HEK293 (cell line): ENCODE measurements around the gene TRIP4.

ENCODE experiments used
- GLIS1 ChIP-seq: fragments of 450-650 bp; formaldehyde crosslinking; IDR thresholded peaks from 2 replicates; pipeline ENCODE4 v1.5.1; 2016; ENCODE audit warnings: missing biosample characterization, missing genetic modification characterization
- HIC1 ChIP-seq: fragments of 450-650 bp; formaldehyde crosslinking; IDR thresholded peaks from 2 replicates; pipeline ENCODE4 v1.5.1; 2016; ENCODE audit warnings: missing biosample characterization, missing genetic modification characterization
- KLF16 ChIP-seq: fragments of 450-650 bp; formaldehyde crosslinking; IDR thresholded peaks from 2 replicates; pipeline ENCODE4 v1.5.1; 2017; ENCODE audit warnings: missing biosample characterization, missing genetic modification characterization
- SETDB1 ChIP-seq: IDR thresholded peaks from one replicate; pipeline ENCODE4 v1.6.1; 2017; ENCODE audit warnings: mild to moderate bottlenecking, low read length, moderate library complexity, mixed read lengths; ENCODE audit not compliant: insufficient read length
- TSHZ1 ChIP-seq: fragments of 450-650 bp; formaldehyde crosslinking; IDR thresholded peaks from 2 replicates; pipeline ENCODE4 v1.5.1; 2016; ENCODE audit warnings: missing biosample characterization, missing genetic modification characterization, borderline replicate concordance
- ZBTB17 ChIP-seq: fragments of 450-650 bp; formaldehyde crosslinking; IDR thresholded peaks from 2 replicates; pipeline ENCODE4 v1.5.1; 2016; ENCODE audit warnings: missing biosample characterization, missing genetic modification characterization
- ZEB2 ChIP-seq: fragments of 450-650 bp; formaldehyde crosslinking; IDR thresholded peaks from 2 replicates; pipeline ENCODE4 v1.5.1; 2016; ENCODE audit warnings: missing biosample characterization, missing genetic modification characterization
- ZNF16 ChIP-seq: fragments of 450-650 bp; formaldehyde crosslinking; IDR thresholded peaks from 2 replicates; pipeline ENCODE4 v1.5.1; 2016; ENCODE audit warnings: low read depth, missing biosample characterization, missing genetic modification characterization
- ZNF169 ChIP-seq: fragments of 450-650 bp; formaldehyde crosslinking; IDR thresholded peaks from 2 replicates; pipeline ENCODE4 v1.5.1; 2016; ENCODE audit warnings: missing biosample characterization, missing genetic modification characterization
- ZNF19 ChIP-seq: fragments of 450-650 bp; formaldehyde crosslinking; IDR thresholded peaks from 2 replicates; pipeline ENCODE4; 2016; ENCODE audit warnings: missing biosample characterization, missing genetic modification characterization, low read depth
- ZNF202 ChIP-seq: fragments of 450-650 bp; formaldehyde crosslinking; IDR thresholded peaks from 2 replicates; pipeline ENCODE4 v1.5.1; 2016; ENCODE audit warnings: missing biosample characterization, missing genetic modification characterization, borderline replicate concordance
- ZNF211 ChIP-seq: fragments of 450-650 bp; formaldehyde crosslinking; IDR thresholded peaks from 2 replicates; pipeline ENCODE4 v1.5.1; 2016; ENCODE audit warnings: low read depth, missing biosample characterization, missing genetic modification characterization
- ZNF24 ChIP-seq: fragments of 450-650 bp; formaldehyde crosslinking; IDR thresholded peaks from 2 replicates; pipeline ENCODE4 v1.5.1; 2016; ENCODE audit warnings: missing biosample characterization, missing genetic modification characterization
- ZNF26 ChIP-seq: fragments of 450-650 bp; formaldehyde crosslinking; IDR thresholded peaks from 2 replicates; pipeline ENCODE4 v1.5.1; 2016; ENCODE audit warnings: missing biosample characterization, missing genetic modification characterization
- ZNF274 ChIP-seq, 2 experiments: fragments of 200-500 bp in 1 of 2; fragments of 450-650 bp in 1 of 2; sonication (Bioruptor generic) in 1 of 2; formaldehyde crosslinking in 1 of 2; IDR thresholded peaks; 2 replicates each; pipeline versions ENCODE4 v1.5.1 to v1.6.1; 2014 to 2016; ENCODE audit warnings: borderline replicate concordance in 1 of 2, inconsistent platforms in 1 of 2, low read length in 1 of 2, missing biosample characterization in 1 of 2, missing genetic modification characterization in 1 of 2
- ZNF280D ChIP-seq: fragments of 450-650 bp; formaldehyde crosslinking; IDR thresholded peaks from 2 replicates; pipeline ENCODE4 v1.5.1; 2016; ENCODE audit warnings: missing biosample characterization, missing genetic modification characterization
- ZNF324 ChIP-seq: fragments of 450-650 bp; formaldehyde crosslinking; IDR thresholded peaks from 2 replicates; pipeline ENCODE4 v1.5.1; 2016; ENCODE audit warnings: missing biosample characterization, missing genetic modification characterization
- ZNF37A ChIP-seq: fragments of 450-650 bp; IDR thresholded peaks from 2 replicates; pipeline ENCODE4 v1.5.1; 2018; ENCODE audit warnings: missing biosample characterization, missing genetic modification characterization
- ZNF48 ChIP-seq: fragments of 450-650 bp; formaldehyde crosslinking; IDR thresholded peaks from 2 replicates; pipeline ENCODE4 v1.5.1; 2016; ENCODE audit warnings: missing biosample characterization, missing genetic modification characterization
- ZNF488 ChIP-seq: fragments of 450-650 bp; formaldehyde crosslinking; IDR thresholded peaks from 2 replicates; pipeline ENCODE4 v1.5.1; 2016; ENCODE audit warnings: missing biosample characterization, missing genetic modification characterization
- ZNF521 ChIP-seq: fragments of 450-650 bp; formaldehyde crosslinking; IDR thresholded peaks from 2 replicates; pipeline ENCODE4 v1.5.1; 2017; ENCODE audit warnings: missing biosample characterization, mild to moderate bottlenecking, missing genetic modification characterization
- ZNF549 ChIP-seq: fragments of 450-650 bp; IDR thresholded peaks from 2 replicates; pipeline ENCODE4 v1.5.1; 2018; ENCODE audit warnings: missing biosample characterization, missing genetic modification characterization, mild to moderate bottlenecking, inconsistent platforms, moderate library complexity
- ZNF580 ChIP-seq: fragments of 450-650 bp; formaldehyde crosslinking; IDR thresholded peaks from 2 replicates; pipeline ENCODE4 v1.5.1; 2016; ENCODE audit warnings: missing biosample characterization, missing genetic modification characterization
- ZNF585B ChIP-seq: fragments of 450-650 bp; formaldehyde crosslinking; IDR thresholded peaks from 2 replicates; pipeline ENCODE4 v1.5.1; 2016; ENCODE audit warnings: missing biosample characterization, missing genetic modification characterization
- ZNF639 ChIP-seq: fragments of 450-650 bp; formaldehyde crosslinking; IDR thresholded peaks from 2 replicates; pipeline ENCODE4 v1.5.1; 2016; ENCODE audit warnings: missing biosample characterization, missing genetic modification characterization
- ZNF701 ChIP-seq: fragments of 450-650 bp; formaldehyde crosslinking; IDR thresholded peaks from 2 replicates; pipeline ENCODE4 v1.5.1; 2016; ENCODE audit warnings: missing biosample characterization, missing genetic modification characterization
- ZNF776 ChIP-seq: fragments of 450-650 bp; formaldehyde crosslinking; IDR thresholded peaks from 2 replicates; pipeline ENCODE4 v1.5.0; 2017; ENCODE audit warnings: missing biosample characterization, missing genetic modification characterization, borderline replicate concordance

Gene TRIP4

GRCh38 chr15:64387562-64388168 lies at the start of gene TRIP4 (continued):
- 0 out of 2 replicates have a peak, but pooled peaks have one; percentile 16 for TF ChIP-seq HIC1 (tag by site-specific recombination)
- peak; percentile 97 for TF ChIP-seq SETDB1
- no peak for TF ChIP-seq ZNF521 (tag by site-specific recombination)
- peak; percentile 99 for TF ChIP-seq ZNF639
- TF ChIP-seq ZNF274 (IDR thresholded peaks at IDR 0.05; ENCODE audit: low read length): no peak
- TF ChIP-seq ZNF274 (tag by site-specific recombination; IDR thresholded peaks at IDR 0.05; ENCODE audit: borderline replicate concordance): no peak
- no peak for TF ChIP-seq ZNF776 (tag by site-specific recombination)
- peak; percentile 98 for TF ChIP-seq ZNF24 (tag by site-specific recombination)
- TF ChIP-seq ZNF488 (tag by site-specific recombination): no peak; the same call in 1 of the 2 replicates
- TF ChIP-seq ZEB2 (tag by site-specific recombination): peak; percentile 90
- TF ChIP-seq TSHZ1 (tag by site-specific recombination): peak; percentile 80; the same call in 1 of the 2 replicates
- peak; percentile 100 for TF ChIP-seq KLF16 (tag by site-specific recombination)
- peak; percentile 95 for TF ChIP-seq ZNF280D (tag by site-specific recombination)
- peak; percentile 100 for TF ChIP-seq ZNF324 (tag by site-specific recombination)
- no peak for TF ChIP-seq ZNF19 (tag by site-specific recombination)
- peak; percentile 97 for TF ChIP-seq ZBTB17
- TF ChIP-seq ZNF549 (tag by site-specific recombination): no peak
- TF ChIP-seq ZNF169 (tag by site-specific recombination): no peak
- no peak for TF ChIP-seq ZNF211 (tag by site-specific recombination)
- peak; percentile 97 for TF ChIP-seq ZNF580
- no peak for TF ChIP-seq ZNF37A
- TF ChIP-seq ZNF701 (tag by site-specific recombination): no peak
- TF ChIP-seq ZNF585B: 0 out of 2 replicates have a peak, but pooled peaks have one; percentile 6
- no peak for TF ChIP-seq ZNF16 (tag by site-specific recombination)
- TF ChIP-seq ZNF26 (tag by site-specific recombination): no peak
- TF ChIP-seq GLIS1 (tag by site-specific recombination): peak; percentile 59
- no peak for TF ChIP-seq ZNF202
- TF ChIP-seq ZNF48: no peak
